SK-N-SH (cell line): ENCODE data around the gene GRAP. TPM values are rescaled to one million over a fixed set of nuclear protein-coding genes. Genes with fewer than 3 reads are reported as not detected.

ENCODE experiments used
- CTCF ChIA-PET: fragments of 300-600, 350-600 bp; formaldehyde crosslinking; extraction: SDS; loops from one replicate; lab custom pipeline; 2021; lab: Yijun Ruan, JAX
- POLR2A ChIA-PET: fragments of 350-600 bp; sonication (Branson Sonifier 250); formaldehyde crosslinking; extraction: SDS; loops from one replicate; lab custom pipeline; 2020; ENCODE audit warnings: antibody characterized with exemption, inconsistent platforms; lab: Yijun Ruan, JAX
- DNase-seq: peaks from one replicate; pipeline ENCODE4 v3.0.0; 2012
- H2AFZ ChIP-seq: fragments of 200-600 bp; sonication (generic); 2 replicates; pipeline ENCODE4 v1.8.1; 2016; ENCODE audit warnings: antibody characterized with exemption, mild to moderate bottlenecking, low read depth
- H3F3A ChIP-seq: fragments of 200-600 bp; sonication (generic); replicated peaks from 2 replicates; pipeline ENCODE3; 2016; ENCODE audit warnings: antibody characterized with exemption, mild to moderate bottlenecking; ENCODE audit not compliant: insufficient read depth
- H3K27ac ChIP-seq, 2 experiments: fragments of 200-500 bp in 1 of 2; fragments of 200-600 bp in 1 of 2; sonication (Bioruptor generic) in 1 of 2; sonication (generic), shearing (Covaris generic) in 1 of 2; 2 replicates each; pipeline versions ENCODE4 v1.5.1 to v1.6.1; 2014 to 2016; ENCODE audit warnings: low read depth in 2 of 2, inconsistent platforms in 1 of 2, low read length in 1 of 2, mild to moderate bottlenecking in 1 of 2, mixed read lengths in 1 of 2
- H3K27me3 ChIP-seq: fragments of 200-600 bp; sonication (generic), shearing (Covaris generic); 2 replicates; pipeline ENCODE4 v1.6.1; 2016; ENCODE audit warnings: mixed run types; ENCODE audit not compliant: insufficient read depth
- H3K36me3 ChIP-seq, 2 experiments: fragments of 200-500 bp in 1 of 2; fragments of 200-600 bp in 1 of 2; sonication (Bioruptor generic) in 1 of 2; sonication (generic) in 1 of 2; replicated peaks in 1 of 2; 2 replicates each; pipeline versions ENCODE3 to v1.5.1; 2014 to 2016; ENCODE audit warnings: low read length in 1 of 2, mild to moderate bottlenecking in 1 of 2; ENCODE audit not compliant: insufficient read depth in 2 of 2, control insufficient read depth in 1 of 2
- H3K4me1 ChIP-seq, 2 experiments: fragments of 200-500 bp in 1 of 2; fragments of 200-600 bp in 1 of 2; sonication (Bioruptor generic) in 1 of 2; sonication (generic), shearing (Covaris generic) in 1 of 2; 2 replicates each; pipeline versions ENCODE4 v1.5.1 to v1.6.1; 2014 to 2016; ENCODE audit warnings: low read depth in 1 of 2, low read length in 1 of 2, mixed run types in 1 of 2; ENCODE audit not compliant: insufficient read depth in 2 of 2, control insufficient read depth in 1 of 2
- H3K4me2 ChIP-seq: fragments of 200-600 bp; sonication (generic), shearing (Covaris generic); 2 replicates; pipeline ENCODE4 v1.6.1; 2017; ENCODE audit warnings: mixed run types
- H3K4me3 ChIP-seq, 2 experiments: fragments of 200-500 bp in 1 of 2; fragments of 200-600 bp in 1 of 2; sonication (Bioruptor generic) in 1 of 2; sonication (generic), shearing (Covaris generic) in 1 of 2; 2 replicates each; pipeline versions ENCODE4 v1.5.1 to v1.8.1; 2014 to 2016; ENCODE audit warnings: low read depth in 2 of 2, inconsistent platforms in 1 of 2, low read length in 1 of 2, mild to moderate bottlenecking in 1 of 2, mixed read lengths in 1 of 2, moderate library complexity in 1 of 2
- H3K79me2 ChIP-seq: fragments of 200-600 bp; sonication (generic); 2 replicates; pipeline ENCODE4 v1.8.1; 2017; ENCODE audit warnings: mild to moderate bottlenecking; ENCODE audit not compliant: insufficient read depth
- H3K9ac ChIP-seq: fragments of 200-600 bp; sonication (generic); 2 replicates; pipeline ENCODE4 v1.6.1; 2017; ENCODE audit warnings: mixed run types
- H3K9me2 ChIP-seq: fragments of 200-600 bp; sonication (generic); 2 replicates; pipeline ENCODE4 v1.6.1; 2017; ENCODE audit warnings: mixed run types
- H3K9me3 ChIP-seq: fragments of 200-600 bp; sonication (generic); 2 replicates; pipeline ENCODE4 v1.6.1; 2017; ENCODE audit warnings: mixed run types, mild to moderate bottlenecking, moderate library complexity
- H4K20me1 ChIP-seq: fragments of 200-600 bp; sonication (generic); 2 replicates; pipeline ENCODE4 v1.6.1; 2017; ENCODE audit warnings: mild to moderate bottlenecking, mixed run types; ENCODE audit not compliant: insufficient read depth
- EP300 ChIP-seq, 2 experiments: IDR thresholded peaks; 2 replicates each; pipeline versions ENCODE4 v1.4.0 to v1.6.1; 2012; ENCODE audit warnings: borderline replicate concordance in 1 of 2, low read depth in 1 of 2, low read length in 1 of 2
- EZH2phosphoT487 ChIP-seq: fragments of 200-600 bp; sonication (generic); IDR thresholded peaks from 2 replicates; pipeline ENCODE4 v1.6.1; 2017; ENCODE audit warnings: low read depth, mixed run types, mild to moderate bottlenecking, antibody characterized with exemption, moderate library complexity, borderline replicate concordance
- FOSL2 ChIP-seq: IDR thresholded peaks from 2 replicates; pipeline ENCODE4 v1.4.0; 2012; ENCODE audit warnings: low read depth, mild to moderate bottlenecking, moderate library complexity, borderline replicate concordance
- GABPA ChIP-seq: IDR thresholded peaks from 2 replicates; pipeline ENCODE4 v1.4.0; 2012; ENCODE audit warnings: low read depth, mild to moderate bottlenecking
- GATA2 ChIP-seq: sonication (generic); formaldehyde crosslinking; IDR thresholded peaks from 2 replicates; pipeline ENCODE4 v1.5.0; 2020; ENCODE audit warnings: mild to moderate bottlenecking, missing genetic modification reagents
- JUND ChIP-seq: IDR thresholded peaks from 2 replicates; pipeline ENCODE4 v1.4.0; 2012
- MEF2A ChIP-seq: IDR thresholded peaks from 2 replicates; pipeline ENCODE4 v1.4.0; 2012; ENCODE audit warnings: low read depth, borderline replicate concordance
- MXI1 ChIP-seq: IDR thresholded peaks from 2 replicates; pipeline ENCODE4 v1.6.1; 2012; ENCODE audit warnings: mild to moderate bottlenecking, low read depth, low read length, improper control_type of control experiment
- NRF1 ChIP-seq: IDR thresholded peaks from 2 replicates; pipeline ENCODE4 v1.6.1; 2012; ENCODE audit warnings: low read depth, mild to moderate bottlenecking, low read length
- POLR2AphosphoS5 ChIP-seq: IDR thresholded peaks from 2 replicates; pipeline ENCODE4 v1.6.1; 2012; ENCODE audit warnings: low read depth, low read length
- RAD21 ChIP-seq: IDR thresholded peaks from 2 replicates; pipeline ENCODE4 v1.6.1; 2012; ENCODE audit warnings: mild to moderate bottlenecking, low read length
- RCOR1 ChIP-seq: fragments of 150-350 bp; IDR thresholded peaks from 2 replicates; pipeline ENCODE4 v1.6.1; 2017; ENCODE audit warnings: antibody characterized with exemption, low read length
- RFX5 ChIP-seq: IDR thresholded peaks from 2 replicates; pipeline ENCODE4 v1.6.1; 2012; ENCODE audit warnings: mild to moderate bottlenecking, improper control_type of control experiment, low read length
- RXRA ChIP-seq: IDR thresholded peaks from 2 replicates; pipeline ENCODE4 v1.4.0; 2012; ENCODE audit warnings: low read depth, mild to moderate bottlenecking, borderline replicate concordance
- TCF12 ChIP-seq: IDR thresholded peaks from 2 replicates; pipeline ENCODE4 v1.4.0; 2012
- WGBS: methylation state at CpG from one replicate; pipeline ENCODE4 v1.1.6; 2017; ENCODE audit warnings: low lambda C conversion rate; 5-methylcytosine and 5-hydroxymethylcytosine counted together
- polyA plus RNA-seq, 3 experiments: library from polyadenylated mRNA; depleted of rRNA; stranded (reverse); fragments of >200 nt; gene quantifications; 2 replicates each; pipeline ENCODE4 v1.2.3, GENCODE V29; 2012
- TF ChIP-seq, protein P1 (sequence below): fragments of 150-350 bp; IDR thresholded peaks from 2 replicates; pipeline ENCODE4 v1.6.1; 2016; ENCODE audit warnings: mild to moderate bottlenecking, low read depth, low read length
- TF ChIP-seq, protein P2 (sequence below): fragments of 150-350 bp; IDR thresholded peaks from 2 replicates; pipeline ENCODE4 v1.6.1; 2017; ENCODE audit warnings: antibody characterized with exemption, low read length, low read depth, borderline replicate concordance
- TF ChIP-seq, protein P3 (sequence below): IDR thresholded peaks from 2 replicates; pipeline ENCODE4 v1.4.0; 2012; ENCODE audit warnings: low read depth
- TF ChIP-seq, protein P4 (sequence below): IDR thresholded peaks from 2 replicates; pipeline ENCODE4 v1.4.0; 2012; ENCODE audit warnings: low read depth, borderline replicate concordance
- TF ChIP-seq, protein P5 (sequence below): IDR thresholded peaks from 2 replicates; pipeline ENCODE4 v1.4.0; 2012; ENCODE audit warnings: low read depth, borderline replicate concordance

GRAP gene
- polyA plus RNA-seq, 1 of the 3 experiments (the other 2 are of a cell fraction) = 0.02 TPM

DNA sequence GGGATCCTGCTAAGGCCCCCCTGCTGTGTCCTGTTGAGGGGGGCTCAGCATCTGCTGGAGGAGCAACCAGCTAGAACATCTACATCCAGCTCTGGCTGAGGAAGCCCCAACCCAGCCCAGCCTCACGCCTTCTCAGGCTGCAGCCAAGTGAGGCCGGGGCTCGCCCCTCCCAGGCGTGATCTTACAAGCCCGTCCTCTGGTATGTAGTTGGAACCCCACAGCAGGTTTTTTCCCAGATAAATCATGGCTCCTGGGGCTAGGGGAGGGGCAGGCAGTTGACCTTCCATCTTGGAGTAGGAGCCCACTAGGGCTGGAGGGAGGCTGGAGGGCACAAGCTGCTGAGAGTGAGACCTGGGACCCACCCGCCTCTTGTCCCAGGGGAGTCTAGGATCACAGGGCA lies 46.8 kb downstream of the GRAP start:
- H3K27ac ChIP-seq = no peak overlapping the region
- H3K36me3 ChIP-seq = peaks cover 4 to 16% of the 10 kb centered on the region in 2 experiments
- peaks cover 13% of the 10 kb centered on the region; the same call in 1 of the 2 replicates for H3K9me3 ChIP-seq
- no peaks in the 10 kb centered on the region for H3K9me2 ChIP-seq
- WGBS = 100% methylated on average over 2 of the region's 6 CpGs
- DNase-seq = no peak
- no peaks in the 10 kb centered on the region for H3K27me3 ChIP-seq
- H3K9ac ChIP-seq = no peak overlapping the region
- POLR2A ChIA-PET = no interaction called here
- H3F3A ChIP-seq = no peaks in the 10 kb centered on the region
- CTCF ChIA-PET = interaction anchor here (1.4 to 3.2 kb wide), 2 partner anchors 17 to 39 kb away, joined by 3 to 14 read pairs; no protein-coding TSS in a partner anchor
- TF ChIP-seq NRF1 (no peak), TCF12 (no peak), MXI1 (no peak)
- TF ChIP-seq, protein P1, sequence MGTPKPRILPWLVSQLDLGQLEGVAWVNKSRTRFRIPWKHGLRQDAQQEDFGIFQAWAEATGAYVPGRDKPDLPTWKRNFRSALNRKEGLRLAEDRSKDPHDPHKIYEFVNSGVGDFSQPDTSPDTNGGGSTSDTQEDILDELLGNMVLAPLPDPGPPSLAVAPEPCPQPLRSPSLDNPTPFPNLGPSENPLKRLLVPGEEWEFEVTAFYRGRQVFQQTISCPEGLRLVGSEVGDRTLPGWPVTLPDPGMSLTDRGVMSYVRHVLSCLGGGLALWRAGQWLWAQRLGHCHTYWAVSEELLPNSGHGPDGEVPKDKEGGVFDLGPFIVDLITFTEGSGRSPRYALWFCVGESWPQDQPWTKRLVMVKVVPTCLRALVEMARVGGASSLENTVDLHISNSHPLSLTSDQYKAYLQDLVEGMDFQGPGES = no peak
- TF ChIP-seq, protein P2, sequence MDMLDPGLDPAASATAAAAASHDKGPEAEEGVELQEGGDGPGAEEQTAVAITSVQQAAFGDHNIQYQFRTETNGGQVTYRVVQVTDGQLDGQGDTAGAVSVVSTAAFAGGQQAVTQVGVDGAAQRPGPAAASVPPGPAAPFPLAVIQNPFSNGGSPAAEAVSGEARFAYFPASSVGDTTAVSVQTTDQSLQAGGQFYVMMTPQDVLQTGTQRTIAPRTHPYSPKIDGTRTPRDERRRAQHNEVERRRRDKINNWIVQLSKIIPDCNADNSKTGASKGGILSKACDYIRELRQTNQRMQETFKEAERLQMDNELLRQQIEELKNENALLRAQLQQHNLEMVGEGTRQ = no peak
- TF ChIP-seq, protein P3, sequence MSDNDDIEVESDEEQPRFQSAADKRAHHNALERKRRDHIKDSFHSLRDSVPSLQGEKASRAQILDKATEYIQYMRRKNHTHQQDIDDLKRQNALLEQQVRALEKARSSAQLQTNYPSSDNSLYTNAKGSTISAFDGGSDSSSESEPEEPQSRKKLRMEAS = no peak
- no peaks in the 10 kb centered on the region for H4K20me1 ChIP-seq
- no peak overlapping the region for H3K4me3 ChIP-seq
- peaks cover 85% of the 10 kb centered on the region for H3K79me2 ChIP-seq
- H3K4me2 ChIP-seq = no peak overlapping the region
- H3K4me1 ChIP-seq = peaks cover 8 to 11% of the 10 kb centered on the region in 2 experiments; a peak in 2 of 4 replicates
- H2AFZ ChIP-seq = no peak overlapping the region

DNA sequence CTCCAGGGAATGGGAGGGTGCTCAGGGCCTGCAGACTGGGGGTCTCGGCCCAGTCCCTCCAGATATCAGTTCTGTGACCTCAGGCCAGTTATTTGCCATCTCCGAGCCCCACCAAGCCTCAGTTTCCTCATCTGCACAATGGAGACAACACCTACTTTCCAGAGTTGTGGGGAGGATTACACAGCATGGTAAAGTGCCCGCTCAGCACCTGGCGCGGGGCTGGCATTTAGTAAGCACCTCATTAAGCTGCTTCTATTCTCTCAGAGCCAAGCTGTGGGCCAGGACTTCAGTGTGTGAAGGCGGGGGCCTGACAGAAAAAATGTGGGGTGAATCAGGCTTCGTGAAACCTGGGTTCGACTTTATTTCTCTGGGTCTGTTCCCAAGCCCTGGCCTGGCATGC lies 47.4 kb downstream of the GRAP start:
- no peak overlapping the region for H3K9ac ChIP-seq
- no peaks in the 10 kb centered on the region for H3F3A ChIP-seq
- H3K4me2 ChIP-seq = no peak overlapping the region
- peaks cover 91% of the 10 kb centered on the region for H3K79me2 ChIP-seq
- CTCF ChIA-PET = interaction anchor here (1.0 to 3.2 kb wide), 2 partner anchors 38 kb away, joined by 3 to 14 read pairs; no protein-coding TSS in a partner anchor
- WGBS = 100% methylated on average over 4 of the region's 8 CpGs
- peaks cover 4 to 17% of the 10 kb centered on the region in 2 experiments for H3K36me3 ChIP-seq
- no peaks in the 10 kb centered on the region for H4K20me1 ChIP-seq
- H3K9me2 ChIP-seq = no peaks in the 10 kb centered on the region
- no peaks in the 10 kb centered on the region for H3K27me3 ChIP-seq
- H3K4me1 ChIP-seq = peaks cover 8 to 9% of the 10 kb centered on the region in 2 experiments; a peak in 2 of 4 replicates
- H2AFZ ChIP-seq = no peak overlapping the region
- peaks cover 15% of the 10 kb centered on the region; the same call in 1 of the 2 replicates for H3K9me3 ChIP-seq
- DNase-seq = no peak
- H3K4me3 ChIP-seq = no peak overlapping the region
- POLR2A ChIA-PET = no interaction called here
- H3K27ac ChIP-seq = no peak overlapping the region
- TF ChIP-seq RCOR1 (no peak), EZH2phosphoT487 (no peak), MEF2A (no peak), RXRA (no peak), TCF12 (no peak), EP300 (IDR thresholded peaks at IDR 0.05; ENCODE audit: borderline replicate concordance in 1 of 2, low read depth in 1 of 2, low read length in 1 of 2) (no peak), JUND (no peak), GABPA (no peak), POLR2AphosphoS5 (no peak), GATA2 (CRISPR knock-in tag) (no peak), RFX5 (no peak), RAD21 (no peak), FOSL2 (no peak)
- TF ChIP-seq, protein P4, sequence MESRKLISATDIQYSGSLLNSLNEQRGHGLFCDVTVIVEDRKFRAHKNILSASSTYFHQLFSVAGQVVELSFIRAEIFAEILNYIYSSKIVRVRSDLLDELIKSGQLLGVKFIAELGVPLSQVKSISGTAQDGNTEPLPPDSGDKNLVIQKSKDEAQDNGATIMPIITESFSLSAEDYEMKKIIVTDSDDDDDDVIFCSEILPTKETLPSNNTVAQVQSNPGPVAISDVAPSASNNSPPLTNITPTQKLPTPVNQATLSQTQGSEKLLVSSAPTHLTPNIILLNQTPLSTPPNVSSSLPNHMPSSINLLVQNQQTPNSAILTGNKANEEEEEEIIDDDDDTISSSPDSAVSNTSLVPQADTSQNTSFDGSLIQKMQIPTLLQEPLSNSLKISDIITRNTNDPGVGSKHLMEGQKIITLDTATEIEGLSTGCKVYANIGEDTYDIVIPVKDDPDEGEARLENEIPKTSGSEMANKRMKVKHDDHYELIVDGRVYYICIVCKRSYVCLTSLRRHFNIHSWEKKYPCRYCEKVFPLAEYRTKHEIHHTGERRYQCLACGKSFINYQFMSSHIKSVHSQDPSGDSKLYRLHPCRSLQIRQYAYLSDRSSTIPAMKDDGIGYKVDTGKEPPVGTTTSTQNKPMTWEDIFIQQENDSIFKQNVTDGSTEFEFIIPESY = no peak
- TF ChIP-seq, protein P3 = no peak
- TF ChIP-seq, protein P5, sequence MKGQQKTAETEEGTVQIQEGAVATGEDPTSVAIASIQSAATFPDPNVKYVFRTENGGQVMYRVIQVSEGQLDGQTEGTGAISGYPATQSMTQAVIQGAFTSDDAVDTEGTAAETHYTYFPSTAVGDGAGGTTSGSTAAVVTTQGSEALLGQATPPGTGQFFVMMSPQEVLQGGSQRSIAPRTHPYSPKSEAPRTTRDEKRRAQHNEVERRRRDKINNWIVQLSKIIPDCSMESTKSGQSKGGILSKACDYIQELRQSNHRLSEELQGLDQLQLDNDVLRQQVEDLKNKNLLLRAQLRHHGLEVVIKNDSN = no peak
